ENCODE measurements around the gene FOXP4.

DNA sequence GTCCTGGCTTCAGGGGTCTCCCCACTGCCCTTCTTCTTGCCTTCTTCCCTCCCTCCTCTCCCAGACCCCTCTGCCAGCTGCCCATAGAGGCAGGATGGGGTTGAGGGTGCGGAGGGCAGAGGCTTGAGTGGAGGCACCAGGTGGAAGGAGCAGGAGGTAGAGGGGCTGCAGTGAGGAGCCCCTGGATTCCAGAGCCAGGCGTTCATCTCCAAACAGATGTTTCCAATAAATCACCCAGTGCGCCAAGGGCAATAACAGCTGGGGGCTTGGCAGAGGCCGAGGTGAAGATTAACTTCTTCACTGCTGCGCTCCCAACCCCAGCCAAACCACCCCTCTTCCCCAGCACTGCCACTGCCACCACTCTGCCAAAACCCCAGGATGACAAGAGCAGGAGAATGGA lies 102.7 kb downstream of the FOXP4 start:
- no peak for TF ChIP-seq POLR2AphosphoS5 (IDR thresholded peaks at IDR 0.05)
- TF ChIP-seq POLR2A (IDR thresholded peaks at IDR 0.05): no peak
- TF ChIP-seq, protein P1, sequence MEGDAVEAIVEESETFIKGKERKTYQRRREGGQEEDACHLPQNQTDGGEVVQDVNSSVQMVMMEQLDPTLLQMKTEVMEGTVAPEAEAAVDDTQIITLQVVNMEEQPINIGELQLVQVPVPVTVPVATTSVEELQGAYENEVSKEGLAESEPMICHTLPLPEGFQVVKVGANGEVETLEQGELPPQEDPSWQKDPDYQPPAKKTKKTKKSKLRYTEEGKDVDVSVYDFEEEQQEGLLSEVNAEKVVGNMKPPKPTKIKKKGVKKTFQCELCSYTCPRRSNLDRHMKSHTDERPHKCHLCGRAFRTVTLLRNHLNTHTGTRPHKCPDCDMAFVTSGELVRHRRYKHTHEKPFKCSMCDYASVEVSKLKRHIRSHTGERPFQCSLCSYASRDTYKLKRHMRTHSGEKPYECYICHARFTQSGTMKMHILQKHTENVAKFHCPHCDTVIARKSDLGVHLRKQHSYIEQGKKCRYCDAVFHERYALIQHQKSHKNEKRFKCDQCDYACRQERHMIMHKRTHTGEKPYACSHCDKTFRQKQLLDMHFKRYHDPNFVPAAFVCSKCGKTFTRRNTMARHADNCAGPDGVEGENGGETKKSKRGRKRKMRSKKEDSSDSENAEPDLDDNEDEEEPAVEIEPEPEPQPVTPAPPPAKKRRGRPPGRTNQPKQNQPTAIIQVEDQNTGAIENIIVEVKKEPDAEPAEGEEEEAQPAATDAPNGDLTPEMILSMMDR (IDR thresholded peaks at IDR 0.05): no peak

Measured in sigmoid colon (tissue), 4 donors.